Keratinocyte (primary cell): Measurements from ENCODE around the gene ZCCHC7. TPM values are rescaled to one million over a fixed set of nuclear protein-coding genes. Genes with fewer than 3 reads are reported as not detected.

Source experiments
- DNase-seq: peaks from one replicate; pipeline ENCODE4 v3.0.0-alpha.2; 2011; ENCODE audit warnings: low read depth, missing footprints, low spot score
- FAIRE-seq: peaks from 2 replicates; lab custom pipeline; 2011; peaks lifted over from hg19 to GRCh38; lab: Jason Lieb, UNC
- H2AFZ ChIP-seq: 2 replicates; pipeline ENCODE4 v1.6.0; 2012; ENCODE audit warnings: low read length, control low read depth, inconsistent platforms; ENCODE audit not compliant: control insufficient read depth
- H3K27ac ChIP-seq: 2 replicates; pipeline ENCODE4 v1.5.1; 2011; ENCODE audit warnings: low read length; ENCODE audit not compliant: control insufficient read depth, insufficient read depth
- H3K27me3 ChIP-seq: 3 replicates; pipeline ENCODE4 v1.6.0; 2011; ENCODE audit warnings: low read length; ENCODE audit not compliant: control insufficient read depth, insufficient read depth; ENCODE audit errors: extremely low read depth
- H3K36me3 ChIP-seq, 2 experiments: 2 replicates in 1 of 2; 3 replicates in 1 of 2; pipeline ENCODE4 v1.5.1; 2011; ENCODE audit warnings: low read length in 2 of 2, mild to moderate bottlenecking in 1 of 2; ENCODE audit not compliant: control insufficient read depth in 2 of 2, insufficient read depth in 2 of 2; ENCODE audit errors: extremely low read depth in 1 of 2
- H3K4me1 ChIP-seq: 3 replicates; pipeline ENCODE4 v1.5.1; 2011; ENCODE audit warnings: low read length; ENCODE audit not compliant: control insufficient read depth, insufficient read depth; ENCODE audit errors: extremely low read depth
- H3K4me2 ChIP-seq: 3 replicates; pipeline ENCODE4 v1.6.0; 2011; ENCODE audit warnings: low read depth, low read length; ENCODE audit not compliant: control insufficient read depth, insufficient read depth; ENCODE audit errors: extremely low read depth
- H3K4me3 ChIP-seq, 3 experiments: fragments of 200-600 bp in 1 of 3; sonication (generic) in 1 of 3; 2 replicates in 2 of 3; 3 replicates in 1 of 3; pipeline ENCODE4 v1.5.1; 2011 to 2016; ENCODE audit warnings: low read length in 3 of 3, mild to moderate bottlenecking in 3 of 3, control low read depth in 2 of 3, inconsistent platforms in 1 of 3, low read depth in 1 of 3, mixed read lengths in 1 of 3, mixed run types in 1 of 3, moderate library complexity in 1 of 3; ENCODE audit not compliant: control insufficient read depth in 2 of 3, insufficient read depth in 2 of 3; ENCODE audit errors: extremely low read depth in 1 of 3
- H3K79me2 ChIP-seq: 2 replicates; pipeline ENCODE4 v1.6.0; 2012; ENCODE audit warnings: low read length; ENCODE audit not compliant: control insufficient read depth, insufficient read depth
- H3K9ac ChIP-seq: 3 replicates; pipeline ENCODE4 v1.6.0; 2011; ENCODE audit warnings: low read length; ENCODE audit not compliant: control insufficient read depth, insufficient read depth; ENCODE audit errors: extremely low read depth
- H3K9me1 ChIP-seq: 3 replicates; pipeline ENCODE4 v1.6.0; 2011; ENCODE audit warnings: low read length; ENCODE audit not compliant: control insufficient read depth, insufficient read depth; ENCODE audit errors: extremely low read depth
- H3K9me3 ChIP-seq: 2 replicates; pipeline ENCODE4 v1.5.1; 2012; ENCODE audit warnings: low read depth, low read length; ENCODE audit not compliant: control insufficient read depth
- H4K20me1 ChIP-seq: 3 replicates; pipeline ENCODE4 v1.6.0; 2011; ENCODE audit warnings: low read length; ENCODE audit not compliant: control insufficient read depth, insufficient read depth; ENCODE audit errors: extremely low read depth
- CTCF ChIP-seq, 3 experiments: IDR thresholded peaks in 1 of 3; conservative IDR thresholded peaks in 1 of 3; optimal IDR thresholded peaks in 1 of 3; 2 replicates in 2 of 3; 3 replicates in 1 of 3; pipeline versions ENCODE3 to v1.5.1; 2011; ENCODE audit warnings: low read length in 3 of 3, mild to moderate bottlenecking in 3 of 3, moderate library complexity in 2 of 3, control low read depth in 1 of 3, inconsistent platforms in 1 of 3; ENCODE audit not compliant: insufficient read depth in 2 of 3; ENCODE audit errors: extremely low read depth in 1 of 3
- EZH2 ChIP-seq: IDR thresholded peaks from one replicate; pipeline ENCODE4 v1.6.1; 2012; ENCODE audit warnings: inconsistent platforms, mild to moderate bottlenecking, low read length, moderate library complexity
- dilution Hi-C: fragments of 300-500 bp; cut with MboI; formaldehyde crosslinking; loops from one replicate; pipeline ENCODE4 v1.7.0; 2020; ENCODE audit warnings: low sequenced_read_pairs; ENCODE audit not compliant: extremely low pct_ligation_motif_present
- polyA plus RNA-seq, 5 experiments: library from polyadenylated mRNA; depleted of rRNA in 3 of 5; stranded (reverse) in 3 of 5; stranded (forward) in 1 of 5; unstranded in 1 of 5; fragments of >200 nt; gene quantifications; 1 replicate in 1 of 5; 2 replicates in 3 of 5; 3 replicates in 1 of 5; pipeline versions ENCODE4 v1.2.1 to v1.2.3, GENCODE V29; 2011 to 2012; ENCODE audit warnings: missing spikeins in 2 of 5, low read depth in 1 of 5, low replicate concordance in 1 of 5

The ZCCHC7 gene
- polyA plus RNA-seq, 1 donor (not counting 4 experiments of a cell fraction or from before 2014, with no cell fraction given): 16.5 TPM

- Histone ChIP-seq H3K27ac (no peak overlapping the region), H2AFZ (no peak overlapping the region), H4K20me1 (no peaks in the 10 kb centered on the region), H3K79me2 (no peaks in the 10 kb centered on the region), H3K9me3 (no peaks in the 10 kb centered on the region), H3K27me3 (no peaks in the 10 kb centered on the region), H3K9ac (no peak overlapping the region), H3K9me1 (no peaks in the 10 kb centered on the region), H3K4me1 (no peaks in the 10 kb centered on the region), H3K4me3 (no peak overlapping the region), H3K4me2 (no peak overlapping the region), H3K36me3 (peaks cover 2 to 6% of the 10 kb centered on the region in 2 experiments)
- DNase-seq: no peak
- TF ChIP-seq CTCF (optimal IDR thresholded peaks at IDR 0.05 in 1 of 3, IDR thresholded peaks at IDR 0.05 in 1 of 3, conservative IDR thresholded peaks at IDR 0.05 in 1 of 3; ENCODE audit: extremely low read depth in 1 of 3, insufficient read depth in 2 of 3, low read length in 3 of 3) (no peak), EZH2 (no peak)
- no peak for FAIRE-seq
- dilution Hi-C loops: no loop called here
Measured at GRCh38 chr9:37150415-37150814, 30.0 kb downstream of the ZCCHC7 start.

GRCh38 chr9:37151812-37152211, 31.4 kb downstream of the ZCCHC7 start:
- no peak for TF ChIP-seq EZH2
- no peak for TF ChIP-seq CTCF (optimal IDR thresholded peaks at IDR 0.05 in 1 of 3, IDR thresholded peaks at IDR 0.05 in 1 of 3, conservative IDR thresholded peaks at IDR 0.05 in 1 of 3; ENCODE audit: extremely low read depth in 1 of 3, insufficient read depth in 2 of 3, low read length in 3 of 3)
- FAIRE-seq (no peak), DNase-seq (no peak)
- no peaks in the 10 kb centered on the region for H3K79me2 ChIP-seq
- no peaks in the 10 kb centered on the region for H4K20me1 ChIP-seq
- no peaks in the 10 kb centered on the region for H3K27me3 ChIP-seq
- H3K9me3 ChIP-seq: no peaks in the 10 kb centered on the region
- H3K27ac ChIP-seq: no peak overlapping the region
- no peak overlapping the region for H3K9ac ChIP-seq
- no peak overlapping the region for H3K4me3 ChIP-seq
- H3K9me1 ChIP-seq: no peaks in the 10 kb centered on the region
- peaks cover 2 to 6% of the 10 kb centered on the region in 2 experiments for H3K36me3 ChIP-seq
- no peak overlapping the region for H2AFZ ChIP-seq
- dilution Hi-C loops: no loop called here
- H3K4me1 ChIP-seq: peaks cover 3% of the 10 kb centered on the region
- no peak overlapping the region for H3K4me2 ChIP-seq
